CD1c-positive myeloid dendritic cell (primary cell): ENCODE results near the gene IAH1.
"Not testable (repeated sequence)": the region's sequence is repeated elsewhere in the genome, so short reads cannot be mapped to it uniquely, and the experiment has no call there.

Experiments used
- DNase-seq: peaks from one replicate; pipeline ENCODE4 v3.0.0-alpha.2; 2016; ENCODE audit errors: extremely low spot score

IAH1 gene

GRCh38 chr2:9473308-9473984, 905 bp upstream of the IAH1 start:
- no peak for DNase-seq

- DNase-seq, result peak; percentile 74
Observed at GRCh38 chr2:9473985-9474360, 378 bp upstream of the IAH1 start.

GRCh38 chr2:9477914-9478313, 3.6 kb downstream of the IAH1 start:
- DNase-seq, result no peak

GRCh38 chr2:9478526-9478925, 4.2 kb downstream of the IAH1 start:
- DNase-seq, result no peak

- DNase-seq, result no peak
Observed at GRCh38 chr2:9480157-9480556, 5.8 kb downstream of the IAH1 start.

- no peak for DNase-seq
Observed at GRCh38 chr2:9483107-9483506, 8.8 kb downstream of the IAH1 start.

- DNase-seq, result no peak
Observed at GRCh38 chr2:9484533-9484932, 10.2 kb downstream of the IAH1 start.

- no peak for DNase-seq
Observed at GRCh38 chr2:9488583-9489547, 14.5 kb downstream of the IAH1 start.

- no peak for DNase-seq
Observed at GRCh38 chr2:9490789-9491188, 16.4 kb downstream of the IAH1 start.

GRCh38 chr2:9492927-9493326, 18.6 kb downstream of the IAH1 start:
- DNase-seq, result no peak

GRCh38 chr2:9493478-9493877, 19.1 kb downstream of the IAH1 start:
- DNase-seq, result no peak

- DNase-seq, result no peak
Observed at GRCh38 chr2:9494081-9494480, 19.7 kb downstream of the IAH1 start.

GRCh38 chr2:9497017-9497416, 22.7 kb downstream of the IAH1 start:
- no peak for DNase-seq

GRCh38 chr2:9498210-9498609, 23.9 kb downstream of the IAH1 start:
- DNase-seq, result no peak

- DNase-seq, result peak; percentile 12
Observed at GRCh38 chr2:9508931-9509330, 34.6 kb downstream of the IAH1 start.

GRCh38 chr2:9513946-9514345, 39.6 kb downstream of the IAH1 start:
- not testable (repeated sequence) for DNase-seq

- no peak for DNase-seq
Observed at GRCh38 chr2:9517118-9517782, 42.9 kb downstream of the IAH1 start.

GRCh38 chr2:9518163-9518562, 43.8 kb downstream of the IAH1 start:
- DNase-seq, result no peak

- no peak for DNase-seq
Observed at GRCh38 chr2:9518780-9519179, 44.4 kb downstream of the IAH1 start.

GRCh38 chr2:9519250-9519649, 44.9 kb downstream of the IAH1 start:
- DNase-seq, result no peak

- no peak for DNase-seq
Observed at GRCh38 chr2:9524291-9524690, 49.9 kb downstream of the IAH1 start.

GRCh38 chr2:9525266-9525665, 50.9 kb downstream of the IAH1 start:
- no peak for DNase-seq
